Measurements from ENCODE around the gene S100A5.

GRCh38 chr1:153585006-153585405 is 44.3 kb upstream of the S100A5 start:
- TF ChIP-seq POLR2A (IDR thresholded peaks at IDR 0.05), result no peak
- TF ChIP-seq CTCF (IDR thresholded peaks at IDR 0.05), result no peak
- TF ChIP-seq EP300 (IDR thresholded peaks at IDR 0.05), result no peak

Measured in gastroesophageal sphincter (tissue), 3 donors.